Measurements from ENCODE around the gene MTMR12. TPM values are rescaled to one million over a fixed set of nuclear protein-coding genes. Genes with fewer than 3 reads are reported as not detected.
A peak's percentile ranks its signal among the peaks of the same experiment; 100 is the strongest.

Gene MTMR12
- total and polyA plus RNA-seq, 11 donors = 3.4 to 28.7 (median 19.4) TPM

DNA sequence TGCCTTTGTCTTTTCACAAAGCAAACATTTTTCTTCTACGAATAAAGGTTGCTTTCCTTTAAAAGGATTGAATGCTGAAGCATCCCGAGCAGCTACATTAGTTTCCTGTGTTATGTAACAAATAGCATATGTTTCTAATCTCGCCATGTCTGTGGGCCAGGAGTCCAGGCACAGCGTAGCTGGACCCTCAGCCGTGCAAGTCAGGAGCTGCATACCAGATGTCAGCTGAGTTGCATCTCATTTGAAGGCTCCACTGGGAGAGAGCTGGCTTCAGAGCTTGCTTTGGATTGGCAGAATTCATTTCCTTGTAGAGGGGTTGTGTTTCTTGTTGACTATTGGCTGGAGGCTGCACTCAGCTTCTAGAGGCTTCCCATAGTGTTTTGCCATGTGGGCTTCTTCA, 122.6 kb downstream of the MTMR12 start:
- H3K4me1 ChIP-seq = peaks cover 0 to 18% (median 11%) of the 10 kb centered on the region in 12 donors
- 49 to 62% (median 55%) methylated on average over 5 of the region's 5 CpGs for WGBS, 4 donors
- DNase-seq (peak in 4 of 5 donors; percentile 60 to 78 (median 63)), ATAC-seq (peak; percentile 73 to 85 (median 83))
- intact Hi-C loops (cut with DNase I) = no loop called here
- no peaks in the 10 kb centered on the region for H3K36me3 ChIP-seq
- peaks cover 0 to 12% (median 7%) of the 10 kb centered on the region in 12 donors for H3K9me3 ChIP-seq
- peak overlapping the region in 8 of 12 donors; percentile 8 to 57 (median 30) for H3K27ac ChIP-seq
- TF ChIP-seq, protein P1, sequence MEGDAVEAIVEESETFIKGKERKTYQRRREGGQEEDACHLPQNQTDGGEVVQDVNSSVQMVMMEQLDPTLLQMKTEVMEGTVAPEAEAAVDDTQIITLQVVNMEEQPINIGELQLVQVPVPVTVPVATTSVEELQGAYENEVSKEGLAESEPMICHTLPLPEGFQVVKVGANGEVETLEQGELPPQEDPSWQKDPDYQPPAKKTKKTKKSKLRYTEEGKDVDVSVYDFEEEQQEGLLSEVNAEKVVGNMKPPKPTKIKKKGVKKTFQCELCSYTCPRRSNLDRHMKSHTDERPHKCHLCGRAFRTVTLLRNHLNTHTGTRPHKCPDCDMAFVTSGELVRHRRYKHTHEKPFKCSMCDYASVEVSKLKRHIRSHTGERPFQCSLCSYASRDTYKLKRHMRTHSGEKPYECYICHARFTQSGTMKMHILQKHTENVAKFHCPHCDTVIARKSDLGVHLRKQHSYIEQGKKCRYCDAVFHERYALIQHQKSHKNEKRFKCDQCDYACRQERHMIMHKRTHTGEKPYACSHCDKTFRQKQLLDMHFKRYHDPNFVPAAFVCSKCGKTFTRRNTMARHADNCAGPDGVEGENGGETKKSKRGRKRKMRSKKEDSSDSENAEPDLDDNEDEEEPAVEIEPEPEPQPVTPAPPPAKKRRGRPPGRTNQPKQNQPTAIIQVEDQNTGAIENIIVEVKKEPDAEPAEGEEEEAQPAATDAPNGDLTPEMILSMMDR (IDR thresholded peaks at IDR 0.05) = no peak
- TF ChIP-seq POLR2A (IDR thresholded peaks at IDR 0.05) = no peak
- H3K4me3 ChIP-seq = no peak overlapping the region
- H3K27me3 ChIP-seq = no peaks in the 10 kb centered on the region

DNA sequence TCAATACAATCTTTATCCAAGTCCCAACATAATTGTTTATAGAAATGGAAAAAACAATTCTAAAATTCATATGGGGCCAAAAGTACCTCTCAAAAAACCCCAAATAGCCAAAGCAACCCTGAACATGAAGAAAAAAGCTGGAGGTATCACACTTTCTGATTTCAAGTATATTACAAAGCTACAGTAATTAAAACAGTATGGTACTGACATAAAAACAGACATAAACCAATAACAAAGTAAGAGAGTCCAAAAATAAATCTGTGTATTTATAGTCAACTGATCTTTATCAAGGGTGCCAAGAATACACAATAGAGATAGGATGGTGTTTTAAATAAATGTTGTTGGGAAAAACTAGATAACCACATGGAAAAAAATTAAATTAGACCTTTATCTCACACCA, 125.1 kb downstream of the MTMR12 start:
- Histone ChIP-seq H3K27ac (no peak overlapping the region), H3K27me3 (no peaks in the 10 kb centered on the region), H3K36me3 (no peaks in the 10 kb centered on the region), H3K4me3 (no peak overlapping the region), H3K4me1 (peaks cover 0 to 5% (median 0%) of the 10 kb centered on the region in 12 donors), H3K9me3 (peaks cover 0 to 12% (median 7%) of the 10 kb centered on the region in 12 donors)
- ATAC-seq (no peak), DNase-seq (no peak)
- intact Hi-C loops (cut with DNase I) = no loop called here
- TF ChIP-seq, protein P1 (IDR thresholded peaks at IDR 0.05) = no peak
- TF ChIP-seq POLR2A (IDR thresholded peaks at IDR 0.05) = no peak

DNA sequence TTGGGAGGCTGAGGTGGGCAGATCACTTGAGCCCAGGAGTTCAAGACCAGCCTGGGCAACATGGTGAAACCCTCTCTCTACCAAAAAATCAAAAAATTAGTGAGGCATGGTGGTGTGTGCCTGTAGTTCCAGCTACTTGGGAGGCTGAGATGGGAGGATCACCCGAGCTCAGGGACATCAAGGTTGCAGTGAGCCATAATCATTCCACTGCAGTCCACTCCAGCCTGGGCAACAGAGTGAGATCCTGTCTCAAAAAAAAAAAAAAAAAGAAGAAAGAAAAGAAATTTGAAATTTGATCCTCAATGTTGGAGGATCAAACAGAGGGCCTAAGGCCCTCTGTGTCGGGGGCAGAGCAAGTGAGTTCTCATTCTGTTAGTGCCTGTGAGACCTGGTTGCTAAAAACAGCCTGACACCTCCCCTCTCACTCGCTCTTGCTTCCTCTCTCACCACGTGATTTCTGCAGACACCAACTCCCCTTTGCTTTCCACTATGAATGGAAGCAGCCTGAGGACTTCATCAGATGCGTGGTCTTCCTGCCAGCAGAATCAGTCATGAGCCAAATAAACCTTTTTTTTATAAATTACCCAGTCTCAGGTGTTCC, 130.2 kb downstream of the MTMR12 start:
- H3K4me1 ChIP-seq = peaks cover 0 to 6% (median 0%) of the 10 kb centered on the region in 12 donors
- no peaks in the 10 kb centered on the region for H3K36me3 ChIP-seq
- intact Hi-C loops (cut with DNase I) = no loop called here
- peak in 1 of 5 donors; percentile 30 for DNase-seq
- WGBS, 4 donors = 44 to 57% (median 48%) methylated on average over 5 of the region's 5 CpGs
- TF ChIP-seq, protein P1 (IDR thresholded peaks at IDR 0.05) = no peak
- TF ChIP-seq POLR2A (IDR thresholded peaks at IDR 0.05) = no peak
- no peaks in the 10 kb centered on the region for H3K27me3 ChIP-seq
- H3K9me3 ChIP-seq = peaks cover 0 to 5% (median 3%) of the 10 kb centered on the region in 12 donors
- no peak overlapping the region for H3K27ac ChIP-seq
- ATAC-seq = peak; percentile 47 to 90 (median 78)
- H3K4me3 ChIP-seq = no peak overlapping the region

Other genes with a start within 250 kb of the MTMR12 start
- 10 to 100 TPM; 34.4 to 73.4 (median 50.1) TPM for gene GOLPH3, start 138.6 kb downstream of the MTMR12 start, total RNA-seq
- 10 to 100 TPM; 20.3 to 44.0 TPM for gene GOLPH3, start 138.6 kb downstream of the MTMR12 start, polyA plus RNA-seq
- 10 to 100 TPM; 53.7 to 79.9 (median 63.8) TPM for gene ZFR, start 131.8 kb upstream of the MTMR12 start, total RNA-seq
- gene ZFR, start 131.8 kb upstream of the MTMR12 start, polyA plus RNA-seq = 10 to 100 TPM; 18.2 to 53.6 TPM